ENCODE results near the gene GLIS1.
"Not testable (repeated sequence)": the region's sequence is repeated elsewhere in the genome, so short reads cannot be mapped to it uniquely, and the experiment has no call there.

Gene GLIS1

DNA sequence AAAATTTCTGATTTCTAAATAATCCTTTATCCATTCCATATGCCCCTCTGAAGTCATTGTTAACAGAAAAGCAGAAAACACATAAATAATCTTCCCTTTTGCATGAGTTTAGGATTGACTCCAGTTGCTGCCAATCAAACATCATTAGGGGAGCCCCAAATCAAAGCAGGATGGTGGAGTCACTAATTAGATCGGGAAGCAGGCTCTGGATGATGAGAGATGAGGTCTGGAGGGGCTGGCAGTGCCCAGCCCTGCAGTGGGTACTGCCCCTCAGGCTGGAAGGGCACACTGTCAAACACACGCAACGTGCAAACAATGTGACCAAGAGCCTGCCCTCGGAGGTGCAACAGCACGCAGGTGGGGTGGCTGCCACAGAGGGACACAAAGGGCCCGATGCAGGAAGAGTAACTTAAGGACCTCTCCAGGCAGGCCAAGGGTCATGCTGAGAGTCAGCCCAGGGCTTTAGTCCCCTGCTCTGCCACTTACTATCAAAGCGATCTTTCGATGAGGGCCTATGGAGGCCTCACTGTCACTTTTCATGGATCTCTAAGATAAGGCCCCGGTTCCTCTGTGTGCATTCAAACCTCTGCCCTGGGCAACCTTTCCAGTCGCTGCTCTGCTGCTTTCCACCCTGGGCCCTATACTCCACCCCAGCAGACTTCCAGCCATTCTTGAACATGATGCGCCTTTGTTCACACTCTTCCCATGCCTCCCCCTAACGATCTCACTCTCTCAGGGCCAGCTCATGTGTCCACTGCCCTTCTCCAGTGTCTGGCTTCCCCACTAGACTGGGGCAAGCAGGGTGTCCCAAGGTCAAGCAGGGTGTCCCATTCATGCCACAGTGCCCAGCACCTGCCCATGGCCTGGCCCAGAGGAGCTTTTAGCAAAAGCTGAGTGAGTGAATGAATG is 180.9 kb downstream of the GLIS1 start:
- TF ChIP-seq, protein P1, sequence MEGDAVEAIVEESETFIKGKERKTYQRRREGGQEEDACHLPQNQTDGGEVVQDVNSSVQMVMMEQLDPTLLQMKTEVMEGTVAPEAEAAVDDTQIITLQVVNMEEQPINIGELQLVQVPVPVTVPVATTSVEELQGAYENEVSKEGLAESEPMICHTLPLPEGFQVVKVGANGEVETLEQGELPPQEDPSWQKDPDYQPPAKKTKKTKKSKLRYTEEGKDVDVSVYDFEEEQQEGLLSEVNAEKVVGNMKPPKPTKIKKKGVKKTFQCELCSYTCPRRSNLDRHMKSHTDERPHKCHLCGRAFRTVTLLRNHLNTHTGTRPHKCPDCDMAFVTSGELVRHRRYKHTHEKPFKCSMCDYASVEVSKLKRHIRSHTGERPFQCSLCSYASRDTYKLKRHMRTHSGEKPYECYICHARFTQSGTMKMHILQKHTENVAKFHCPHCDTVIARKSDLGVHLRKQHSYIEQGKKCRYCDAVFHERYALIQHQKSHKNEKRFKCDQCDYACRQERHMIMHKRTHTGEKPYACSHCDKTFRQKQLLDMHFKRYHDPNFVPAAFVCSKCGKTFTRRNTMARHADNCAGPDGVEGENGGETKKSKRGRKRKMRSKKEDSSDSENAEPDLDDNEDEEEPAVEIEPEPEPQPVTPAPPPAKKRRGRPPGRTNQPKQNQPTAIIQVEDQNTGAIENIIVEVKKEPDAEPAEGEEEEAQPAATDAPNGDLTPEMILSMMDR (IDR thresholded peaks at IDR 0.05; ENCODE audit: insufficient read depth, low read length, missing control alignments), result no peak
- no peak for DNase-seq (ENCODE audit: low read depth, low spot score)
- CTCF ChIA-PET, result interaction anchor here (0.9 kb wide), 1 partner anchor 72 kb away, joined by 3 read pairs; no protein-coding TSS in a partner anchor
- H3K4me3 ChIP-seq (ENCODE audit: low read depth, low read length), result no peak overlapping the region
- POLR2A ChIA-PET, result no interaction called here

GRCh38 chr1:53557369-53557768 is 181.6 kb downstream of the GLIS1 start:
- TF ChIP-seq, protein P1 (IDR thresholded peaks at IDR 0.05; ENCODE audit: insufficient read depth, low read length, missing control alignments), result no peak
- ChIA-PET CTCF (no interaction called here), POLR2A (no interaction called here)
- DNase-seq (ENCODE audit: low read depth, low spot score), result no peak
- H3K4me3 ChIP-seq (ENCODE audit: low read depth, low read length), result no peak overlapping the region

GRCh38 chr1:53556657-53557227 is 182.2 kb downstream of the GLIS1 start:
- no peak overlapping the region for H3K4me3 ChIP-seq (ENCODE audit: low read depth, low read length)
- ChIA-PET CTCF (no interaction called here), POLR2A (no interaction called here)
- TF ChIP-seq, protein P1 (IDR thresholded peaks at IDR 0.05; ENCODE audit: insufficient read depth, low read length, missing control alignments), result no peak
- no peak for DNase-seq (ENCODE audit: low read depth, low spot score)

GRCh38 chr1:53555620-53556326 is 183.2 kb downstream of the GLIS1 start:
- CTCF ChIA-PET; H3K4me3 ChIP-seq (ENCODE audit: low read depth, low read length); POLR2A ChIA-PET; DNase-seq (ENCODE audit: low read depth, low spot score): not testable (repeated sequence)

GRCh38 chr1:53554592-53555305 is 184.2 kb downstream of the GLIS1 start:
- no peak for DNase-seq (ENCODE audit: low read depth, low spot score)
- TF ChIP-seq, protein P1 (IDR thresholded peaks at IDR 0.05; ENCODE audit: insufficient read depth, low read length, missing control alignments), result no peak
- ChIA-PET CTCF (interaction anchor here (0.9 kb wide), 1 partner anchor 199 kb away, joined by 3 read pairs; no protein-coding TSS in a partner anchor), POLR2A (no interaction called here)
- H3K4me3 ChIP-seq (ENCODE audit: low read depth, low read length), result no peak overlapping the region

GRCh38 chr1:53553734-53554509 is 185.0 kb downstream of the GLIS1 start:
- no peak overlapping the region for H3K4me3 ChIP-seq (ENCODE audit: low read depth, low read length)
- POLR2A ChIA-PET, result no interaction called here
- CTCF ChIA-PET, result interaction anchor here (0.7 to 1.2 kb wide), 4 partner anchors 8 to 276 kb away, joined by 3 read pairs; no protein-coding TSS in a partner anchor
- DNase-seq (ENCODE audit: low read depth, low spot score), result no peak
- TF ChIP-seq, protein P1 (IDR thresholded peaks at IDR 0.05; ENCODE audit: insufficient read depth, low read length, missing control alignments), result no peak
